GM21619 (cell line): ENCODE data around the gene VKORC1.

Source experiments
- ATAC-seq: cut with Tn5 transposase; IDR thresholded peaks from one replicate; pipeline ENCODE4 v1.9.1; 2021; ENCODE audit not compliant: unreplicated experiment

VKORC1 gene

GRCh38 chr16:31083081-31083480 is 11.5 kb downstream of the VKORC1 start:
- ATAC-seq = no peak

- ATAC-seq = no peak
Observed at GRCh38 chr16:31082368-31083045, 12.1 kb downstream of the VKORC1 start.

- no peak for ATAC-seq
Observed at GRCh38 chr16:31081428-31082351, 12.9 kb downstream of the VKORC1 start.

- no peak for ATAC-seq
Observed at GRCh38 chr16:31080756-31081419, 13.7 kb downstream of the VKORC1 start.

- ATAC-seq = no peak
Observed at GRCh38 chr16:31080035-31080629, 14.5 kb downstream of the VKORC1 start.

GRCh38 chr16:31079342-31079944 is 15.2 kb downstream of the VKORC1 start:
- no peak for ATAC-seq

- ATAC-seq = no peak
Observed at GRCh38 chr16:31078597-31079341, 15.8 kb downstream of the VKORC1 start.

- no peak for ATAC-seq
Observed at GRCh38 chr16:31077592-31078396, 16.8 kb downstream of the VKORC1 start.

- no peak for ATAC-seq
Observed at GRCh38 chr16:31077024-31077423, 17.6 kb downstream of the VKORC1 start.

- no peak for ATAC-seq
Observed at GRCh38 chr16:31076319-31076718, 18.3 kb downstream of the VKORC1 start.

- ATAC-seq = no peak
Observed at GRCh38 chr16:31074814-31075183, 19.8 kb downstream of the VKORC1 start.

GRCh38 chr16:31073970-31074813 is 20.4 kb downstream of the VKORC1 start, which contains the start of the genes ZNF646 and ZNF668:
Gene ZNF646, plus strand, starts transcription at chr16:31074422. Its CDS starts 1,903 bp downstream, at chr16:31076325.
Gene ZNF668, minus strand, starts transcription at chr16:31074240. Its CDS starts 9,781 bp downstream, at chr16:31064459.
- ATAC-seq = peak; percentile 69

- peak; percentile 49 for ATAC-seq
Observed at GRCh38 chr16:31073142-31073969, 21.2 kb downstream of the VKORC1 start.

GRCh38 chr16:31072540-31073141 is 22.0 kb downstream of the VKORC1 start:
- no peak for ATAC-seq

- no peak for ATAC-seq
Observed at GRCh38 chr16:31071861-31072260, 22.7 kb downstream of the VKORC1 start.

- ATAC-seq = no peak
Observed at GRCh38 chr16:31067342-31067741, 27.3 kb downstream of the VKORC1 start.

- no peak for ATAC-seq
Observed at GRCh38 chr16:31064882-31065461, 29.6 kb downstream of the VKORC1 start.
